ENCODE data around the gene MRPL17.

DNA sequence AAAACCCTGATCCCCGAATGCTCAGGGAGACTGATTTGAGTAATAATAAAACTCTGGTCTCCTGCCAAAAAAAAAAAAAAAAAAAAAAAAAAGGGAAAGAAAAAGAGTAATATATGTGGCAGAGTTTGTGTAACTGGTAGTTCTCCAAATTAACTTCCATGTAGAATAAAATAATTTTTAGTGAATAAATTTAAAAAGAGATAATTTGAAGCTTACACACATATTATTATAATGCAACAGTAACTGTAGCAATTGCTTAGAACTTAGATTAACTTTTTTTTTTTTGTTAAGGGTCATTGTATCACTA, 11.0 kb upstream of the MRPL17 start:
- TF ChIP-seq ZNF777 (CRISPR knock-in tag; IDR thresholded peaks at IDR 0.05) (no peak), KAT2B (IDR thresholded peaks at IDR 0.05; ENCODE audit: borderline replicate concordance, low read depth, low read length) (no peak), NFATC3 (CRISPR knock-in tag; IDR thresholded peaks at IDR 0.05) (no peak), ZNF598 (CRISPR knock-in tag; IDR thresholded peaks at IDR 0.05; ENCODE audit: borderline replicate concordance) (no peak)

Data from HepG2 (cell line).